GM12878 (cell line): Measurements from ENCODE around the gene ITPKB. TPM values are rescaled to one million over a fixed set of nuclear protein-coding genes. Genes with fewer than 3 reads are reported as not detected.

Experiments
- ATAC-seq: fragments of 200-7000 bp; cut with Tn5 transposase; 3 replicates; pipeline ENCODE4 v1.9.1; 2020; ENCODE audit warnings: mild to moderate bottlenecking, moderate library complexity
- BruUV-seq: library from RNA; stranded (reverse); fragments of 400-500 nt; replicated peaks from 2 replicates; lab custom pipeline; 2021; lab: Mats Ljungman, UMichigan
- CTCF ChIA-PET: fragments of 300-600 bp; sonication (Branson Sonifier 250); formaldehyde crosslinking; extraction: SDS; loops from one replicate; lab custom pipeline; 2021; ENCODE audit warnings: inconsistent platforms; lab: Yijun Ruan, JAX
- POLR2A ChIA-PET: fragments of 350-600 bp; formaldehyde crosslinking; extraction: SDS; loops from one replicate; lab custom pipeline; 2021; ENCODE audit warnings: inconsistent platforms; lab: Charles Lee
- RAD21 ChIA-PET: fragments of 300-600 bp; sonication (Branson Sonifier 250); formaldehyde crosslinking; loops from one replicate; lab custom pipeline; 2023; ENCODE audit warnings: antibody characterized with exemption; ENCODE audit not compliant: unreplicated experiment; lab: Charles Lee
- SMC1A ChIA-PET: fragments of 300-600 bp; sonication (Branson Sonifier 250); formaldehyde crosslinking; loops from one replicate; lab custom pipeline; 2023; ENCODE audit not compliant: unreplicated experiment, uncharacterized antibody; lab: Charles Lee
- DNase-seq: peaks from one replicate; pipeline ENCODE4 v3.0.0-alpha.2; 2011; ENCODE audit warnings: low read depth, low spot score
- FAIRE-seq: peaks from 3 replicates; lab custom pipeline; 2011; peaks lifted over from hg19 to GRCh38; lab: Jason Lieb, UNC
- H2AFZ ChIP-seq: 2 replicates; pipeline ENCODE4 v1.6.0; 2011; ENCODE audit warnings: low read depth, low read length, control low read depth; ENCODE audit not compliant: control insufficient read depth
- H3K27ac ChIP-seq: 2 replicates; pipeline ENCODE4 v1.5.1; 2011; ENCODE audit warnings: control low read depth; ENCODE audit not compliant: control insufficient read depth, insufficient read depth
- H3K27me3 ChIP-seq, 2 experiments: replicated peaks in 1 of 2; 2 replicates each; pipeline versions ENCODE4 v1.6.0 to v1.6.1; 2011; ENCODE audit warnings: low read length in 1 of 2; ENCODE audit not compliant: control insufficient read depth in 2 of 2, insufficient read depth in 2 of 2
- H3K36me3 ChIP-seq, 2 experiments: 2 replicates each; pipeline ENCODE4 v1.5.1; 2011; ENCODE audit warnings: low read length in 1 of 2; ENCODE audit not compliant: control insufficient read depth in 2 of 2, insufficient read depth in 2 of 2
- H3K4me1 ChIP-seq: 2 replicates; pipeline ENCODE4 v1.6.1; 2011; ENCODE audit warnings: mild to moderate bottlenecking, low read length, moderate library complexity, mixed read lengths; ENCODE audit not compliant: control insufficient read depth, insufficient read depth
- H3K4me2 ChIP-seq: 2 replicates; pipeline ENCODE4 v1.6.0; 2011; ENCODE audit warnings: control low read depth; ENCODE audit not compliant: control insufficient read depth, insufficient read depth
- H3K4me3 ChIP-seq: fragments of 200-600 bp; sonication (generic); 2 replicates; pipeline ENCODE4 v1.5.1; 2016
- H3K79me2 ChIP-seq: 2 replicates; pipeline ENCODE4 v1.6.0; 2011; ENCODE audit warnings: low read length; ENCODE audit not compliant: control insufficient read depth, insufficient read depth
- H3K9ac ChIP-seq: 2 replicates; pipeline ENCODE4 v1.8.0; 2011; ENCODE audit warnings: low read length, control low read depth, mixed read lengths; ENCODE audit not compliant: control insufficient read depth, insufficient read depth
- H3K9me3 ChIP-seq: replicated peaks from 3 replicates; pipeline ENCODE4 v1.5.1; 2011; ENCODE audit warnings: mild to moderate bottlenecking, low read length; ENCODE audit not compliant: control insufficient read depth, insufficient read depth
- H4K20me1 ChIP-seq: 2 replicates; pipeline ENCODE4 v1.6.0; 2011; ENCODE audit not compliant: control insufficient read depth, insufficient read depth
- ATF7 ChIP-seq: fragments of 450-650 bp; IDR thresholded peaks from 2 replicates; pipeline ENCODE4 v1.6.1; 2016; ENCODE audit warnings: low read depth, mild to moderate bottlenecking
- CHD1 ChIP-seq: IDR thresholded peaks from 2 replicates; pipeline ENCODE4 v1.6.1; 2012; ENCODE audit warnings: low read depth, low read length, improper control_type of control experiment
- CREB1 ChIP-seq: IDR thresholded peaks from 2 replicates; pipeline ENCODE4 v1.6.1; 2012; ENCODE audit warnings: low read depth, mild to moderate bottlenecking, inconsistent platforms
- CREM ChIP-seq: IDR thresholded peaks from 2 replicates; pipeline ENCODE4 v1.6.1; 2014; ENCODE audit warnings: antibody characterized with exemption, low read depth
- DPF2 ChIP-seq: fragments of 450-650 bp; IDR thresholded peaks from 2 replicates; pipeline ENCODE4 v1.6.1; 2017; ENCODE audit warnings: mild to moderate bottlenecking
- EED ChIP-seq: sonication (generic); IDR thresholded peaks from 2 replicates; pipeline ENCODE4 v1.6.1; 2016; ENCODE audit warnings: antibody characterized with exemption, low read depth
- FOXM1 ChIP-seq: IDR thresholded peaks from 2 replicates; pipeline ENCODE4 v1.6.1; 2012; ENCODE audit warnings: low read depth, mild to moderate bottlenecking, inconsistent platforms, low read length, moderate library complexity
- GABPA ChIP-seq: IDR thresholded peaks from 2 replicates; pipeline ENCODE4 v1.6.1; 2014; ENCODE audit warnings: antibody characterized with exemption, low read depth, mild to moderate bottlenecking, inconsistent platforms
- HCFC1 ChIP-seq: fragments of 150-350 bp; IDR thresholded peaks from 2 replicates; pipeline ENCODE4 v1.6.1; 2014; ENCODE audit warnings: low read length
- IKZF1 ChIP-seq: fragments of 450-650 bp; conservative IDR thresholded peaks from 2 replicates; pipeline ENCODE4 v1.6.1; 2017; ENCODE audit warnings: antibody characterized with exemption, mild to moderate bottlenecking
- IKZF2 ChIP-seq, 2 experiments: fragments of 450-650 bp; IDR thresholded peaks; 2 replicates each; pipeline ENCODE4 v1.6.1; 2017; ENCODE audit warnings: mild to moderate bottlenecking in 2 of 2, moderate library complexity in 2 of 2
- KDM1A ChIP-seq: fragments of 200-600 bp; sonication (generic); IDR thresholded peaks from 2 replicates; pipeline ENCODE4 v1.6.1; 2016; ENCODE audit warnings: borderline replicate concordance
- MAX ChIP-seq: IDR thresholded peaks from 2 replicates; pipeline ENCODE4 v1.6.1; 2012; ENCODE audit warnings: low read depth, low read length, improper control_type of control experiment
- MLLT1 ChIP-seq: fragments of 450-650 bp; IDR thresholded peaks from 2 replicates; pipeline ENCODE4 v1.6.1; 2016; ENCODE audit warnings: mild to moderate bottlenecking
- MYB ChIP-seq: fragments of 150-350 bp; IDR thresholded peaks from 2 replicates; pipeline ENCODE4 v1.6.1; 2014; ENCODE audit warnings: mild to moderate bottlenecking, low read depth, low read length, borderline replicate concordance
- PAX5 ChIP-seq: IDR thresholded peaks from 2 replicates; pipeline ENCODE4 v1.6.1; 2011; ENCODE audit warnings: low read depth, low read length, borderline replicate concordance
- RAD21 ChIP-seq: IDR thresholded peaks from 2 replicates; pipeline ENCODE4 v1.6.1; 2011; ENCODE audit warnings: mild to moderate bottlenecking, low read depth, low read length, moderate library complexity; ENCODE audit not compliant: insufficient read depth
- RUNX3 ChIP-seq: IDR thresholded peaks from 2 replicates; pipeline ENCODE4 v1.6.1; 2012; ENCODE audit warnings: low read length, inconsistent platforms
- SIN3A ChIP-seq: IDR thresholded peaks from 2 replicates; pipeline ENCODE4 v1.6.1; 2012; ENCODE audit warnings: low read depth, low read length, improper control_type of control experiment
- SREBF2 ChIP-seq: IDR thresholded peaks from 2 replicates; pipeline ENCODE4 v1.6.1; 2012; ENCODE audit warnings: mild to moderate bottlenecking, low read length
- TARDBP ChIP-seq: IDR thresholded peaks from 2 replicates; pipeline ENCODE4 v1.6.1; 2016; ENCODE audit warnings: borderline replicate concordance
- TCF12 ChIP-seq: IDR thresholded peaks from 2 replicates; pipeline ENCODE4 v1.6.1; 2011; ENCODE audit warnings: low read depth, mild to moderate bottlenecking, low read length
- TCF3 ChIP-seq: IDR thresholded peaks from 2 replicates; pipeline ENCODE4 v1.6.1; 2012; ENCODE audit warnings: low read depth, mild to moderate bottlenecking, low read length, borderline replicate concordance; ENCODE audit not compliant: insufficient read depth
- ZBED1 ChIP-seq: IDR thresholded peaks from 2 replicates; pipeline ENCODE4 v1.6.1; 2016; ENCODE audit warnings: borderline replicate concordance
- WGBS: methylation state at CpG from one replicate; pipeline ENCODE4 v1.1.6; 2016; ENCODE audit warnings: low lambda C conversion rate; ENCODE audit not compliant: insufficient replicate concordance, insufficient coverage; ENCODE audit errors: missing lambda C conversion rate; 5-methylcytosine and 5-hydroxymethylcytosine counted together
- in situ Hi-C: fragments of 300-500 bp; cut with MboI; formaldehyde crosslinking; loops from 9 replicates; pipeline ENCODE4 v1.14.3; 2018; ENCODE audit warnings: mixed read lengths
- intact Hi-C: fragments of 100-400 bp; cut with micrococcal nuclease; formaldehyde crosslinking; loops from one replicate; pipeline ENCODE4 v1.14.2; 2022; ENCODE audit not compliant: unreplicated experiment
- polyA plus RNA-seq, 11 experiments: library from polyadenylated mRNA; depleted of rRNA in 4 of 11; unstranded in 6 of 11; stranded (reverse) in 5 of 11; fragments of >200 nt; fragmentation: Nextera tagmentation in 4 of 11; fragmentation: Illumina TruSeq in 1 of 11; extraction: Ambion mirVana in 4 of 11; extraction: Trizol in 1 of 11; gene quantifications; 1 replicate in 1 of 11; 2 replicates in 10 of 11; pipeline versions ENCODE4 v1.2.1 to v1.2.3, GENCODE V29; 2011 to 2016; ENCODE audit warnings: inconsistent platforms in 2 of 11, missing spikeins in 2 of 11, low read depth in 1 of 11
- total RNA-seq, 4 experiments: library from RNA; depleted of rRNA in 3 of 4; stranded (reverse); fragments of >200 nt in 3 of 4; fragmentation: Illumina TruSeq in 1 of 4; extraction: Trizol in 1 of 4; gene quantifications; 2 replicates each; pipeline versions ENCODE4 v1.2.1 to v1.2.3, GENCODE V29; 2013 to 2021

ITPKB gene
- total and polyA plus RNA-seq, 10 of the 15 experiments (the other 5 are each of a cell fraction or from before 2014, with no cell fraction given) = 1.3 to 38.7 (median 12.9) TPM

DNA sequence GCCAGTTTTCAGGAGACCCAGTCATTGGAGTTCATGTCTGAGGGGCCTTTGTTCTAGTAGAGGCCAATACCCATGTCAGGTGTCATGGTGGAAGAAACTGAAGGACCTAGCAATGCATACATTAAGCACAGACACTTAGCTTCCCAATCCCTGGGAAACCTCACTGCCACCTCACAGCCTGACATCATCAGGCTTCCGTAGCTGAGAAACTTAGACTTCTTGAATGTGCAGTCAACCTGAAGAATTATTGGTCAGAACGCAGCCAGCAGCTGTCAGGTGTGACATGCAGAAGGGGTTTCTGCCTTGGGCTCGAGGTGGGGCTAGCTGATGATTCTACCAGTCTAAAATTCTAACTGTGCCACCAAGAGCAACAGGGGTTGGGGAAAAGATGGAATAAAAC is 1.9 kb upstream of the ITPKB start:
- Histone ChIP-seq H3K9me3 (no peaks in the 10 kb centered on the region; the same call in 2 of the 3 replicates), H3K9ac (no peak overlapping the region), H3K27me3 (no peaks in the 10 kb centered on the region), H3K4me3 (no peak overlapping the region), H3K36me3 (no peaks in the 10 kb centered on the region; a peak in 1 of 4 replicates), H3K4me2 (peak overlapping the region; percentile 68), H2AFZ (peak overlapping the region; percentile 2), H3K79me2 (peaks cover 31% of the 10 kb centered on the region), H4K20me1 (no peaks in the 10 kb centered on the region; the same call in 1 of the 2 replicates), H3K27ac (peak overlapping the region; percentile 46; the same call in 1 of the 2 replicates), H3K4me1 (peaks cover 26% of the 10 kb centered on the region)
- intact Hi-C loops = no loop called here
- BruUV-seq = no TSS peak
- ATAC-seq (no peak), DNase-seq (no peak), FAIRE-seq (peak; percentile 83)
- POLR2A ChIA-PET = interaction anchor here (0.6 to 4.2 kb wide), 6 partner anchors 18 to 198 kb away, joined by 3 to 32 read pairs (median 6); no protein-coding TSS in a partner anchor
- 1% methylated on average over 3 of the region's 3 CpGs for WGBS
- TF ChIP-seq FOXM1 (no peak), EED (0 out of 2 replicates have a peak, but pooled peaks have one; percentile 54), SREBF2 (no peak), CHD1 (no peak), GABPA (no peak), ZBED1 (no peak), RAD21 (0 out of 2 replicates have a peak, but pooled peaks have one; percentile 16), IKZF2 (IDR thresholded peaks at IDR 0.05) (peak in 1 of 2 experiments; percentile 34; a peak in 1 of 4 replicates), HCFC1 (no peak), IKZF1 (0 out of 2 replicates have a peak, but pooled peaks have one; percentile 22), DPF2 (no peak), ATF7 (peak; percentile 25; the same call in 1 of the 2 replicates), MYB (no peak), TARDBP (no peak), TCF3 (peak; percentile 63; the same call in 1 of the 2 replicates), CREB1 (peak; percentile 64), MLLT1 (no peak), KDM1A (no peak), CREM (0 out of 2 replicates have a peak, but pooled peaks have one; percentile 37), RUNX3 (peak; percentile 47), PAX5 (peak; percentile 68), SIN3A (no peak), TCF12 (peak; percentile 70; the same call in 1 of the 2 replicates), MAX (no peak)
- RAD21 ChIA-PET = interaction anchor here (0.9 to 4.2 kb wide), 7 partner anchors 10 to 107 kb away, joined by 3 to 31 read pairs (median 5); no protein-coding TSS in a partner anchor
- CTCF ChIA-PET = interaction anchor here (0.6 to 2.4 kb wide), 8 partner anchors 9 to 647 kb away, joined by 3 to 9 read pairs (median 4); no protein-coding TSS in a partner anchor
- in situ Hi-C loops = no loop called here
- SMC1A ChIA-PET = interaction anchor here (1.0 to 4.3 kb wide), 12 partner anchors 10 to 87 kb away, joined by 3 to 28 read pairs (median 6); no protein-coding TSS in a partner anchor
